HepG2 (cell line): ENCODE data around the gene ADSS1.

ENCODE experiments used
- FOXA1 ChIP-seq, 2 experiments: fragments of 450-650 bp in 1 of 2; sonication (generic) in 1 of 2; formaldehyde crosslinking in 1 of 2; IDR thresholded peaks; 2 replicates each; pipeline versions ENCODE4 v1.4.0 to v1.6.1; 2016 to 2020; ENCODE audit warnings: missing genetic modification reagents in 1 of 2
- MED13 ChIP-seq: sonication (generic); formaldehyde crosslinking; IDR thresholded peaks from 2 replicates; pipeline ENCODE4 v1.5.0; 2020; ENCODE audit warnings: missing genetic modification reagents
- NCOA1 ChIP-seq: sonication (generic); formaldehyde crosslinking; IDR thresholded peaks from 2 replicates; pipeline ENCODE4 v1.9.0; 2021; ENCODE audit warnings: missing genetic modification reagents
- NR2F6 ChIP-seq, 2 experiments: IDR thresholded peaks; 2 replicates each; pipeline ENCODE4 v1.6.1; 2016; ENCODE audit warnings: antibody characterized with exemption in 1 of 2, mild to moderate bottlenecking in 1 of 2
- SALL1 ChIP-seq: sonication (generic); formaldehyde crosslinking; IDR thresholded peaks from 2 replicates; pipeline ENCODE4 v1.8.0; 2022; ENCODE audit warnings: mild to moderate bottlenecking, missing genetic modification reagents
- SETDB1 ChIP-seq: sonication (generic); formaldehyde crosslinking; IDR thresholded peaks from 2 replicates; pipeline ENCODE4 v1.5.1; 2020; ENCODE audit warnings: missing genetic modification reagents, mild to moderate bottlenecking, borderline replicate concordance
- YEATS2 ChIP-seq: sonication (generic); formaldehyde crosslinking; IDR thresholded peaks from 2 replicates; pipeline ENCODE4 v1.4.0; 2020; ENCODE audit warnings: missing genetic modification reagents, borderline replicate concordance
- ZNF343 ChIP-seq: sonication (generic); formaldehyde crosslinking; IDR thresholded peaks from 2 replicates; pipeline ENCODE4 v1.4.0; 2020; ENCODE audit warnings: mild to moderate bottlenecking, missing genetic modification reagents
- ZNF354B ChIP-seq: sonication (generic); formaldehyde crosslinking; IDR thresholded peaks from 2 replicates; pipeline ENCODE4 v1.8.0; 2022; ENCODE audit warnings: mild to moderate bottlenecking, missing genetic modification reagents
- TF ChIP-seq, protein P1 (sequence below): sonication (generic); formaldehyde crosslinking; IDR thresholded peaks from 2 replicates; pipeline ENCODE4 v1.5.0; 2020; ENCODE audit warnings: mild to moderate bottlenecking, missing genetic modification reagents, moderate library complexity
- TF ChIP-seq, protein P2 (sequence below): IDR thresholded peaks from 2 replicates; pipeline ENCODE4 v1.6.1; 2016; ENCODE audit warnings: low read depth, missing genetic modification reagents, missing compliant biosample characterization
- TF ChIP-seq, protein P3 (sequence below): sonication (generic); formaldehyde crosslinking; IDR thresholded peaks from 2 replicates; pipeline ENCODE4 v1.4.0; 2020; ENCODE audit warnings: missing genetic modification reagents
- TF ChIP-seq, protein P4 (sequence below): IDR thresholded peaks from 2 replicates; pipeline ENCODE4 v1.6.1; 2016; ENCODE audit warnings: low read depth, control low read depth

DNA sequence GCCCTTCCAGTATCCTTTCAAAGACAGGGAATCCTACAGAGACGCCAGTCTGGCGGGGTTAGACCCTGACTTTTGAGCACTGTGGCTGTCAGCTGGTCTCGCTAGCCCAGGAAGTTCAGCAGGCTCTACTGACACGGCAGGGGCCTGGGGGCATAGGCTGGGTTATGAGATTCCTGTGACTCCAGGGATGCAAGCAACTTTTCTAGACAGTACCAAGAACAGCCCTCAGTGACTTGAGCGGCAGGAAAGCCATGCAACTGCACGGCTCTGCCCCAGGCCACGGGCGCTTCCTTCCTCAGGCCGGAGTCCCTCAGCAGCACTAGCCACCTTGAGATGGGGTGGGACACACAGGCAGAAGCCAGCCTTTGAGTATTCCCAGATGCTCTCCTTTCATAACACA lies 23.8 kb downstream of the ADSS1 start:
- TF ChIP-seq NR2F6 (IDR thresholded peaks at IDR 0.05), result no peak
- no peak for TF ChIP-seq NR2F6 (CRISPR knock-in tag; IDR thresholded peaks at IDR 0.05)
- no peak for TF ChIP-seq SETDB1 (CRISPR knock-in tag)
- TF ChIP-seq, protein P1, sequence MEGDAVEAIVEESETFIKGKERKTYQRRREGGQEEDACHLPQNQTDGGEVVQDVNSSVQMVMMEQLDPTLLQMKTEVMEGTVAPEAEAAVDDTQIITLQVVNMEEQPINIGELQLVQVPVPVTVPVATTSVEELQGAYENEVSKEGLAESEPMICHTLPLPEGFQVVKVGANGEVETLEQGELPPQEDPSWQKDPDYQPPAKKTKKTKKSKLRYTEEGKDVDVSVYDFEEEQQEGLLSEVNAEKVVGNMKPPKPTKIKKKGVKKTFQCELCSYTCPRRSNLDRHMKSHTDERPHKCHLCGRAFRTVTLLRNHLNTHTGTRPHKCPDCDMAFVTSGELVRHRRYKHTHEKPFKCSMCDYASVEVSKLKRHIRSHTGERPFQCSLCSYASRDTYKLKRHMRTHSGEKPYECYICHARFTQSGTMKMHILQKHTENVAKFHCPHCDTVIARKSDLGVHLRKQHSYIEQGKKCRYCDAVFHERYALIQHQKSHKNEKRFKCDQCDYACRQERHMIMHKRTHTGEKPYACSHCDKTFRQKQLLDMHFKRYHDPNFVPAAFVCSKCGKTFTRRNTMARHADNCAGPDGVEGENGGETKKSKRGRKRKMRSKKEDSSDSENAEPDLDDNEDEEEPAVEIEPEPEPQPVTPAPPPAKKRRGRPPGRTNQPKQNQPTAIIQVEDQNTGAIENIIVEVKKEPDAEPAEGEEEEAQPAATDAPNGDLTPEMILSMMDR (CRISPR knock-in tag), result no peak
- TF ChIP-seq, protein P2, sequence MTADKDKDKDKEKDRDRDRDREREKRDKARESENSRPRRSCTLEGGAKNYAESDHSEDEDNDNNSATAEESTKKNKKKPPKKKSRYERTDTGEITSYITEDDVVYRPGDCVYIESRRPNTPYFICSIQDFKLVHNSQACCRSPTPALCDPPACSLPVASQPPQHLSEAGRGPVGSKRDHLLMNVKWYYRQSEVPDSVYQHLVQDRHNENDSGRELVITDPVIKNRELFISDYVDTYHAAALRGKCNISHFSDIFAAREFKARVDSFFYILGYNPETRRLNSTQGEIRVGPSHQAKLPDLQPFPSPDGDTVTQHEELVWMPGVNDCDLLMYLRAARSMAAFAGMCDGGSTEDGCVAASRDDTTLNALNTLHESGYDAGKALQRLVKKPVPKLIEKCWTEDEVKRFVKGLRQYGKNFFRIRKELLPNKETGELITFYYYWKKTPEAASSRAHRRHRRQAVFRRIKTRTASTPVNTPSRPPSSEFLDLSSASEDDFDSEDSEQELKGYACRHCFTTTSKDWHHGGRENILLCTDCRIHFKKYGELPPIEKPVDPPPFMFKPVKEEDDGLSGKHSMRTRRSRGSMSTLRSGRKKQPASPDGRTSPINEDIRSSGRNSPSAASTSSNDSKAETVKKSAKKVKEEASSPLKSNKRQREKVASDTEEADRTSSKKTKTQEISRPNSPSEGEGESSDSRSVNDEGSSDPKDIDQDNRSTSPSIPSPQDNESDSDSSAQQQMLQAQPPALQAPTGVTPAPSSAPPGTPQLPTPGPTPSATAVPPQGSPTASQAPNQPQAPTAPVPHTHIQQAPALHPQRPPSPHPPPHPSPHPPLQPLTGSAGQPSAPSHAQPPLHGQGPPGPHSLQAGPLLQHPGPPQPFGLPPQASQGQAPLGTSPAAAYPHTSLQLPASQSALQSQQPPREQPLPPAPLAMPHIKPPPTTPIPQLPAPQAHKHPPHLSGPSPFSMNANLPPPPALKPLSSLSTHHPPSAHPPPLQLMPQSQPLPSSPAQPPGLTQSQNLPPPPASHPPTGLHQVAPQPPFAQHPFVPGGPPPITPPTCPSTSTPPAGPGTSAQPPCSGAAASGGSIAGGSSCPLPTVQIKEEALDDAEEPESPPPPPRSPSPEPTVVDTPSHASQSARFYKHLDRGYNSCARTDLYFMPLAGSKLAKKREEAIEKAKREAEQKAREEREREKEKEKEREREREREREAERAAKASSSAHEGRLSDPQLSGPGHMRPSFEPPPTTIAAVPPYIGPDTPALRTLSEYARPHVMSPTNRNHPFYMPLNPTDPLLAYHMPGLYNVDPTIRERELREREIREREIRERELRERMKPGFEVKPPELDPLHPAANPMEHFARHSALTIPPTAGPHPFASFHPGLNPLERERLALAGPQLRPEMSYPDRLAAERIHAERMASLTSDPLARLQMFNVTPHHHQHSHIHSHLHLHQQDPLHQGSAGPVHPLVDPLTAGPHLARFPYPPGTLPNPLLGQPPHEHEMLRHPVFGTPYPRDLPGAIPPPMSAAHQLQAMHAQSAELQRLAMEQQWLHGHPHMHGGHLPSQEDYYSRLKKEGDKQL, result no peak
- no peak for TF ChIP-seq NCOA1 (CRISPR knock-in tag)
- TF ChIP-seq ZNF354B (CRISPR knock-in tag), result no peak
- TF ChIP-seq SALL1, result no peak
- TF ChIP-seq, protein P3, sequence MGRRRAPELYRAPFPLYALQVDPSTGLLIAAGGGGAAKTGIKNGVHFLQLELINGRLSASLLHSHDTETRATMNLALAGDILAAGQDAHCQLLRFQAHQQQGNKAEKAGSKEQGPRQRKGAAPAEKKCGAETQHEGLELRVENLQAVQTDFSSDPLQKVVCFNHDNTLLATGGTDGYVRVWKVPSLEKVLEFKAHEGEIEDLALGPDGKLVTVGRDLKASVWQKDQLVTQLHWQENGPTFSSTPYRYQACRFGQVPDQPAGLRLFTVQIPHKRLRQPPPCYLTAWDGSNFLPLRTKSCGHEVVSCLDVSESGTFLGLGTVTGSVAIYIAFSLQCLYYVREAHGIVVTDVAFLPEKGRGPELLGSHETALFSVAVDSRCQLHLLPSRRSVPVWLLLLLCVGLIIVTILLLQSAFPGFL (CRISPR knock-in tag), result no peak
- no peak for TF ChIP-seq FOXA1 (IDR thresholded peaks at IDR 0.05)
- TF ChIP-seq FOXA1 (CRISPR knock-in tag; IDR thresholded peaks at IDR 0.05), result no peak
- no peak for TF ChIP-seq YEATS2 (CRISPR knock-in tag)
- TF ChIP-seq, protein P4, sequence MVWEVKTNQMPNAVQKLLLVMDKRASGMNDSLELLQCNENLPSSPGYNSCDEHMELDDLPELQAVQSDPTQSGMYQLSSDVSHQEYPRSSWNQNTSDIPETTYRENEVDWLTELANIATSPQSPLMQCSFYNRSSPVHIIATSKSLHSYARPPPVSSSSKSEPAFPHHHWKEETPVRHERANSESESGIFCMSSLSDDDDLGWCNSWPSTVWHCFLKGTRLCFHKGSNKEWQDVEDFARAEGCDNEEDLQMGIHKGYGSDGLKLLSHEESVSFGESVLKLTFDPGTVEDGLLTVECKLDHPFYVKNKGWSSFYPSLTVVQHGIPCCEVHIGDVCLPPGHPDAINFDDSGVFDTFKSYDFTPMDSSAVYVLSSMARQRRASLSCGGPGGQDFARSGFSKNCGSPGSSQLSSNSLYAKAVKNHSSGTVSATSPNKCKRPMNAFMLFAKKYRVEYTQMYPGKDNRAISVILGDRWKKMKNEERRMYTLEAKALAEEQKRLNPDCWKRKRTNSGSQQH (CRISPR knock-in tag), result no peak
- no peak for TF ChIP-seq ZNF343
- no peak for TF ChIP-seq MED13 (CRISPR knock-in tag)
